Urinary bladder (tissue), 4 donors: ENCODE measurements around the gene PCK2. TPM values are rescaled to one million over a fixed set of nuclear protein-coding genes. Genes with fewer than 3 reads are reported as not detected.
A peak's percentile ranks its signal among the peaks of the same experiment; 100 is the strongest.

Source experiments
- DNase-seq: peaks from one replicate; pipeline ENCODE4 v3.0.0-alpha.2; 2015; ENCODE audit errors: extremely low spot score
- H3K27ac ChIP-seq: one replicate; pipeline ENCODE4 v1.5.1; 2013; ENCODE audit warnings: low read depth, mild to moderate bottlenecking, moderate library complexity
- H3K36me3 ChIP-seq: one replicate; pipeline ENCODE4 v1.6.1; 2013; ENCODE audit warnings: mild to moderate bottlenecking, moderate library complexity; ENCODE audit not compliant: insufficient read depth
- H3K4me1 ChIP-seq: one replicate; pipeline ENCODE4 v1.6.1; 2013; ENCODE audit warnings: mild to moderate bottlenecking, moderate library complexity; ENCODE audit not compliant: insufficient read depth
- H3K4me3 ChIP-seq: one replicate; pipeline ENCODE4 v1.5.1; 2013; ENCODE audit warnings: low read depth, low read length
- WGBS: extraction: QIAGEN DNeasy Blood & Tissue Kit; methylation state at CpG from one replicate; pipeline ENCODE4 v1.1.7; 2013; 5-methylcytosine and 5-hydroxymethylcytosine counted together
- polyA plus RNA-seq: library from polyadenylated mRNA; stranded (reverse); fragments of 200-250 nt; gene quantifications from one replicate; pipeline ENCODE4 v1.2.3, GENCODE V29; 2013
- total RNA-seq: library from RNA; depleted of rRNA; stranded (reverse); fragments of >200 nt; gene quantifications from one replicate; pipeline ENCODE4 v1.2.3, GENCODE V29; 2014
- donor health status: healthy with polysubstance abuse.
- donor health status: healthy.

The PCK2 gene
- total and polyA plus RNA-seq, 2 donors = 5.3 to 23.7 TPM

DNA sequence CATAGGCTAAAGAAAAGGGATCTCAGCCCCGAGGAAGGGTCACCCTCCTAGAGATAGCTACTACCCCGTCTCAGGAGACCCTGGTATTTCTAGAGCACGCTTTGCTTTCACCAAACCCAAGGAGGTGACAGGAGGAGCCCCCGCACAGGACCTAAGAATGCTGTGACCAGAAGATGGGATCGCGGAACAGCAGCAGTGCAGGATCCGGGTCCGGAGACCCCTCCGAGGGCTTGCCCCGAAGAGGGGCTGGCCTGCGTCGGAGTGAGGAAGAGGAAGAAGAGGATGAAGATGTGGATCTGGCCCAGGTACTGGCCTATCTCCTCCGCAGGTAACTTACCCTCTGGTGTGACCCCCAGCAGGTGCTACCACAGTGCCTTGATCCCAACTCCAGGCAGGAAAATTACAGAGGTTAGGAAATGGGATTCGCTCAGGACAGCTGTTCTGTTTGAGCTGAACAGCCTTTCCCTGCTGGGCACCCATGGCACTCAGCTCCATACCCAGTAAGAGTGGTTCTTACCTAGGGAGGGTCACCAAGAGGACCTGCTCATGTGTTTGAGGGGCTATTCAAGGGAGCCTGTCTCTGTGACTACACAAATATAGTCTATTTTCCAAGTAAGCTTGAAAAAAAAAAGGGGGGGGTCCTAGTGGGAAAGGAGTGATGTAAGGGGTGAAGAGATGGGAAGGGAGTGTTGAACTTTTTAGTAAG, 21.5 kb downstream of the PCK2 start:
- peaks cover 3% of the 10 kb centered on the region for H3K36me3 ChIP-seq
- H3K27ac ChIP-seq = no peak overlapping the region
- H3K4me1 ChIP-seq = peaks cover 2% of the 10 kb centered on the region
- peak overlapping the region; percentile 59 for H3K4me3 ChIP-seq
- 3% methylated on average over 14 of the region's 14 CpGs for WGBS
- no peak for DNase-seq

DNA sequence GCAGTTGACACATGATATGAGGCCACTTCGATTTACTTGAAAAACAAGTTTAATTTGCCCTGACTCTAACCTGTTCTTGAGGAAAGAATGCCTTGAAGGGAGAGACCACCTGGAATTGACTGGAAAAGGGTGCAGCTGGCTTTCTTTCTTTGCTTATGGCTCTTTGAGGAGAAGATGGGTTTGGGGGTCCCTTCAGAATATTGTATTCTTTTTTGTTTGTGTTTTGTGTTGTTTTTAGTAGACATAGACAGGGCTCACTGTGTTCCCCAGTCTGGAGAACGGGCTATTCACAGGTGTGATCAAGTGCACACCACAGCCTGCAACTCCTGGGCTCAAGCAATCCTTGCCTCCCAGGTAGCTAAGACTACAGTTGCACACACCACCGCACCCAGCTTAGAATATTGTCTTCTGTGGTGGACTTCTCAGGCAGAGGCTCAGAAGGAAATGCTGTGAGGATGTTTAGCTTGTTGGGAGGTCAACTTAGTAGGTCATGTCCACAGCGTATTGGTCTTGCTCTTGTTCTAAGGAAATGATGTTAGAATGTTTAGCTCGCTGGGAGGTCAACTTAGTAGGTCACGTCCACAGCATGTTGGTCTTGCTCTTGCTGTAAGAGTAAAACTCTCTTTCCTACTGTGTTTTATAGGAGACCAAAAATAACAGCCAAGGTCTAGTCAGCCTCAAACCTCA, 22.2 kb downstream of the PCK2 start:
- no peak overlapping the region for H3K4me3 ChIP-seq

DNA sequence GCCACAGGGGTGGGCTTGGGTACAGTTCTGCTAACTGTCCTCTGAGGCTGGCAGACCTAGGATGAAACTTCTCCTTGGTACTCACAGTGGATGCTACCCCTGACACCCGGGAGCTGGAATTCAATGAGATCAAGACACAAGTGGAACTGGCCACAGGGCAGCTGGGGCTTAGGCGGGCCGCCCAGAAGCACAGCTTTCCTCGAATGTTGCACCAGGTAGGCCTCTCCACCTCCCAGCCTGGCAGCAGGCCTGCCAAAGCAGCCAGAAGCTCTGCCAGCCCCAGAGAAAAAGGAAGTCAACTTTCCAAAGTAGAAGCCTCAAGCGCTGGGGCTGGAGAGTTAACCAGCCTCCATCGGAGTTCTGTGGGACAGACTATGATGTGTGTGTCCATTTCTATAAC, 23.1 kb downstream of the PCK2 start:
- DNase-seq = no peak
- H3K36me3 ChIP-seq = peaks cover 3% of the 10 kb centered on the region
- no peak overlapping the region for H3K27ac ChIP-seq
- no peak overlapping the region for H3K4me3 ChIP-seq
- 97% methylated on average over 6 of the region's 6 CpGs for WGBS
- H3K4me1 ChIP-seq = peaks cover 2% of the 10 kb centered on the region

More for the DNA sequence above, 22.2 kb downstream of the PCK2 start:
- H3K27ac ChIP-seq = no peak overlapping the region
- peaks cover 3% of the 10 kb centered on the region for H3K36me3 ChIP-seq
- no peak for DNase-seq
- WGBS = 88% methylated on average over 6 of the region's 6 CpGs
- peaks cover 2% of the 10 kb centered on the region for H3K4me1 ChIP-seq

GRCh38 chr14:24119691-24120090, 25.6 kb downstream of the PCK2 start:
- H3K4me1 ChIP-seq = peaks cover 2% of the 10 kb centered on the region
- no peak overlapping the region for H3K4me3 ChIP-seq
- peaks cover 5% of the 10 kb centered on the region for H3K36me3 ChIP-seq
- no peak overlapping the region for H3K27ac ChIP-seq
- DNase-seq = no peak
- 96% methylated on average over 6 of the region's 6 CpGs for WGBS

DNA sequence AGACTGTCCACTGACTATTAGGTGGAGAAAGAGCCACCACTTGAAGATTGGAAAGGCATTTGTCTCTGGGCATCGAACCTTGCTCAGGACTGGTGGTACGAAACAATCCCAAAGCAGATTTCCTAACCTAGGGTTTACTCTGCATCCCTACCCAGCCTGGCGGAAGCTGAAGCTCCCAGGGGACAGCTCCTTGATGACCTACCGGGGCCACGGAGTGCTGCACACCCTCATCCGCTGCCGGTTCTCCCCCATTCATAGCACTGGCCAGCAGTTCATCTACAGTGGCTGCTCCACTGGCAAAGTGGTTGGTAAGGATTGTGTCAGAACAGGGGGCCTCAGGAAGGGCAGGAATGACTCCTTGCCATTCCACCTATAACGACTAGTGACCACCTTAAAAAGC, 27.1 kb downstream of the PCK2 start:
- Histone ChIP-seq H3K4me3 (no peak overlapping the region), H3K27ac (no peak overlapping the region), H3K4me1 (no peaks in the 10 kb centered on the region), H3K36me3 (peaks cover 5% of the 10 kb centered on the region)
- no peak for DNase-seq
- 95% methylated on average over 8 of the region's 8 CpGs for WGBS

- peaks cover 2% of the 10 kb centered on the region for H3K36me3 ChIP-seq
- no peaks in the 10 kb centered on the region for H3K4me1 ChIP-seq
- no peak overlapping the region for H3K4me3 ChIP-seq
- no peak overlapping the region for H3K27ac ChIP-seq
- 95% methylated on average over 4 of the region's 4 CpGs for WGBS
- DNase-seq = no peak
These were observed 28.3 kb downstream of the PCK2 start for GRCh38 chr14:24122416-24122815.

GRCh38 chr14:24122898-24123297, 28.8 kb downstream of the PCK2 start:
- 93% methylated on average over 8 of the region's 8 CpGs for WGBS
- DNase-seq = no peak
- Histone ChIP-seq H3K36me3 (peaks cover 2% of the 10 kb centered on the region), H3K4me3 (no peak overlapping the region), H3K4me1 (no peaks in the 10 kb centered on the region), H3K27ac (no peak overlapping the region)

- Histone ChIP-seq H3K4me1 (no peaks in the 10 kb centered on the region), H3K4me3 (no peak overlapping the region), H3K36me3 (peaks cover 2% of the 10 kb centered on the region), H3K27ac (no peak overlapping the region)
- no peak for DNase-seq
- WGBS = 84% methylated on average over 9 of the region's 9 CpGs
These were observed 29.6 kb downstream of the PCK2 start for GRCh38 chr14:24123424-24124417.

- no peak for DNase-seq
These were observed 32.8 kb downstream of the PCK2 start for GRCh38 chr14:24126939-24127338.

DNA sequence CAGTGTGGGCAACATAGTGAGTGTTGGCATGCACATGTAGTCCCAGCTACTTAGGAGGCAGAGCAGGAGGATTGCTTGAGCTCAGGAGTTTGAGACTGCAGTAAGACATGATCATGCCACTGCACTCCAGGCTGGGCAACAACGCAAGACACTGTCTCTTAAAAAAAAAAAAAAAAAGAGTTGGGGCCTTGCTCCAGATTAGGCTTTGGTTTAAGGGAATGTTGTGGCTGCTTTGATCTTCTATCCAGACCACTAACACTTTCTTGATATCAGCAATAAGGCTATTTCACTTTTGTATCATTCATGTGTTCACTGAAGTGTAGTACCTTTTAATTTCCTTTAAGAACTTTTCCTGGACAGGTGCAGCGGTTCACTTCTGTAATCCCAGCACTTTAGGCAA, 33.6 kb downstream of the PCK2 start:
- WGBS = 89% methylated on average over 2 of the region's 2 CpGs
- DNase-seq = no peak
- H3K4me1 ChIP-seq = no peaks in the 10 kb centered on the region
- H3K27ac ChIP-seq = no peak overlapping the region
- H3K4me3 ChIP-seq = no peak overlapping the region
- peaks cover 2% of the 10 kb centered on the region for H3K36me3 ChIP-seq

More at GRCh38 chr14:24126939-24127338, 32.8 kb downstream of the PCK2 start:
- H3K4me3 ChIP-seq = no peak overlapping the region
- peaks cover 2% of the 10 kb centered on the region for H3K36me3 ChIP-seq
- H3K27ac ChIP-seq = no peak overlapping the region
- H3K4me1 ChIP-seq = no peaks in the 10 kb centered on the region

GRCh38 chr14:24129410-24129998, 35.4 kb downstream of the PCK2 start:
- DNase-seq = no peak

GRCh38 chr14:24130380-24130716, 36.2 kb downstream of the PCK2 start, which contains the start of gene FITM1:
FITM1 (plus strand) TSS chr14:24130659; CDS start chr14:24131564, 905 bp downstream.
- no peak within 1 kb of the TSS for H3K27ac ChIP-seq
- 90% methylated on average over 5 of the region's 5 CpGs for WGBS
- no peak within 1 kb of the TSS for H3K4me3 ChIP-seq

More at GRCh38 chr14:24129410-24129998, 35.4 kb downstream of the PCK2 start:
- Histone ChIP-seq H3K36me3 (no peaks in the 10 kb centered on the region), H3K27ac (no peak overlapping the region), H3K4me1 (no peaks in the 10 kb centered on the region), H3K4me3 (no peak overlapping the region)
- WGBS = 95% methylated on average over 8 of the region's 8 CpGs

More at GRCh38 chr14:24130380-24130716, 36.2 kb downstream of the PCK2 start, which contains the start of gene FITM1:
- Histone ChIP-seq H3K36me3 (no peaks in the 10 kb centered on the region), H3K4me1 (no peaks in the 10 kb centered on the region)
- no peak for DNase-seq
